HG03039 (cell line): ENCODE measurements around the gene A2M.

Source experiments
- ATAC-seq: cut with Tn5 transposase; IDR thresholded peaks from one replicate; pipeline ENCODE4 v1.9.1; 2021; ENCODE audit warnings: mild to moderate bottlenecking, moderate library complexity; ENCODE audit not compliant: unreplicated experiment

The A2M gene

GRCh38 chr12:9040484-9041186 lies 75.1 kb downstream of the A2M start:
- ATAC-seq: no peak

- no peak for ATAC-seq
These were observed 76.2 kb downstream of the A2M start for GRCh38 chr12:9039397-9039977.

- ATAC-seq: no peak
These were observed 78.3 kb downstream of the A2M start for GRCh38 chr12:9037431-9037830.

- no peak for ATAC-seq
These were observed 79.5 kb downstream of the A2M start for GRCh38 chr12:9036227-9036626.

- ATAC-seq: no peak
These were observed 81.6 kb downstream of the A2M start for GRCh38 chr12:9034095-9034494.

- ATAC-seq: no peak
These were observed 82.3 kb downstream of the A2M start for GRCh38 chr12:9033265-9033887.

GRCh38 chr12:9032202-9032964 lies 83.3 kb downstream of the A2M start:
- no peak for ATAC-seq

GRCh38 chr12:9030776-9031175 lies 84.9 kb downstream of the A2M start:
- ATAC-seq: no peak

GRCh38 chr12:9027161-9028059 lies 88.3 kb downstream of the A2M start:
- ATAC-seq: no peak

- no peak for ATAC-seq
These were observed 91.2 kb downstream of the A2M start for GRCh38 chr12:9024512-9024911.

GRCh38 chr12:9022592-9022991 lies 93.1 kb downstream of the A2M start:
- no peak for ATAC-seq
